Tibial nerve (tissue), 4 donors: ENCODE results near the gene CCDC171. TPM values are rescaled to one million over a fixed set of nuclear protein-coding genes. Genes with fewer than 3 reads are reported as not detected.

Source experiments
- DNase-seq, 2 donors: peaks; one replicate each; pipeline ENCODE4 v3.0.0-alpha.2; 2019; ENCODE audit warnings: low spot score in 2 of 2
- H3K27ac ChIP-seq, 4 donors: fragments of 200-600 bp; sonication (generic) in 3 of 4; one replicate each; pipeline ENCODE4 v1.5.1; 2017 to 2019; ENCODE audit warnings: mild to moderate bottlenecking in 1 of 4
- H3K27me3 ChIP-seq, 2 donors: fragments of 200-600 bp; sonication (generic) in 1 of 2; one replicate each; pipeline versions ENCODE4 v1.5.1 to v1.6.0; 2017 to 2019
- H3K36me3 ChIP-seq, 3 donors: fragments of 200-600 bp; sonication (generic); one replicate each; pipeline ENCODE4 v1.5.1; 2018 to 2019
- H3K4me1 ChIP-seq, 4 donors: fragments of 200-600 bp; sonication (generic) in 3 of 4; one replicate each; pipeline ENCODE4 v1.5.1; 2017 to 2019
- H3K4me3 ChIP-seq, 4 donors: fragments of 200-600 bp; sonication (generic) in 3 of 4; one replicate each; pipeline ENCODE4 v1.5.1; 2017 to 2019; ENCODE audit warnings: mild to moderate bottlenecking in 1 of 4, moderate library complexity in 1 of 4
- H3K9me3 ChIP-seq, 4 donors: fragments of 200-600 bp; sonication (generic) in 3 of 4; one replicate each; pipeline ENCODE4 v1.5.1; 2017 to 2019
- CTCF ChIP-seq, 5 experiments: fragments of 200-600 bp in 3 of 5; fragments of 450-650 bp in 2 of 5; sonication (generic) in 3 of 5; IDR thresholded peaks; one replicate each; pipeline ENCODE4 v1.5.1; 2016 to 2019; ENCODE audit warnings: antibody characterized with exemption in 5 of 5, mild to moderate bottlenecking in 3 of 5, moderate library complexity in 2 of 5
- EP300 ChIP-seq, 2 donors: sonication (generic); formaldehyde crosslinking; IDR thresholded peaks; one replicate each; pipeline ENCODE4 v1.6.1; 2017; ENCODE audit warnings: antibody characterized with exemption in 2 of 2, mild to moderate bottlenecking in 1 of 2
- POLR2A ChIP-seq, 2 donors: fragments of 450-650 bp; IDR thresholded peaks; one replicate each; pipeline ENCODE4 v1.6.1; 2017; ENCODE audit warnings: antibody characterized with exemption in 2 of 2, mild to moderate bottlenecking in 2 of 2, moderate library complexity in 2 of 2
- WGBS, 2 donors: methylation state at CpG; one replicate each; pipeline ENCODE4 v1.1.5; 2018; 5-methylcytosine and 5-hydroxymethylcytosine counted together
- total RNA-seq, 4 donors: library from RNA; depleted of rRNA; stranded (reverse); fragments of >200 nt; gene quantifications; one replicate each; pipeline ENCODE4 v1.1.0, GENCODE V29; 2016

CCDC171 gene
- total RNA-seq, 4 donors from 2014 or later: 4.7 to 18.8 (median 7.9) TPM

GRCh38 chr9:15641291-15641690 lies 88.4 kb downstream of the CCDC171 start:
- H3K9me3 ChIP-seq: peaks cover 0 to 6% (median 0%) of the 10 kb centered on the region in 4 donors
- TF ChIP-seq POLR2A (IDR thresholded peaks at IDR 0.05) (no peak), CTCF (IDR thresholded peaks at IDR 0.05) (no peak), EP300 (IDR thresholded peaks at IDR 0.05) (no peak)
- H3K36me3 ChIP-seq: peaks cover 0 to 11% (median 0%) of the 10 kb centered on the region in 3 donors
- H3K27me3 ChIP-seq: no peaks in the 10 kb centered on the region
- no peaks in the 10 kb centered on the region for H3K4me1 ChIP-seq
- H3K4me3 ChIP-seq: no peak overlapping the region
- DNase-seq: no peak
- H3K27ac ChIP-seq: no peak overlapping the region
- WGBS, 2 donors: 82 to 86% methylated on average over 1 of the region's 1 CpG

GRCh38 chr9:15642369-15642962 lies 89.6 kb downstream of the CCDC171 start:
- no peaks in the 10 kb centered on the region for H3K4me1 ChIP-seq
- H3K36me3 ChIP-seq: peaks cover 0 to 4% (median 0%) of the 10 kb centered on the region in 3 donors
- no peak overlapping the region for H3K27ac ChIP-seq
- no peak overlapping the region for H3K4me3 ChIP-seq
- TF ChIP-seq CTCF (IDR thresholded peaks at IDR 0.05) (peak in 3 of 5 experiments; percentile 21 to 39 (median 26)), EP300 (IDR thresholded peaks at IDR 0.05) (no peak), POLR2A (IDR thresholded peaks at IDR 0.05) (no peak)
- WGBS, 2 donors: 42 to 66% methylated on average over 2 of the region's 2 CpGs
- H3K9me3 ChIP-seq: peaks cover 0 to 6% (median 0%) of the 10 kb centered on the region in 4 donors
- no peak for DNase-seq
- H3K27me3 ChIP-seq: no peaks in the 10 kb centered on the region

- Histone ChIP-seq H3K27ac (no peak overlapping the region), H3K36me3 (peaks cover 0 to 25% (median 0%) of the 10 kb centered on the region in 3 donors), H3K4me1 (no peaks in the 10 kb centered on the region), H3K9me3 (peaks cover 0 to 22% (median 0%) of the 10 kb centered on the region in 4 donors), H3K27me3 (no peaks in the 10 kb centered on the region), H3K4me3 (no peak overlapping the region)
- TF ChIP-seq CTCF (IDR thresholded peaks at IDR 0.05) (no peak), EP300 (IDR thresholded peaks at IDR 0.05) (no peak), POLR2A (IDR thresholded peaks at IDR 0.05) (no peak)
- no peak for DNase-seq
These were observed 117.4 kb downstream of the CCDC171 start for GRCh38 chr9:15670246-15670645.

GRCh38 chr9:15670894-15671293 lies 118.1 kb downstream of the CCDC171 start:
- no peak for DNase-seq
- TF ChIP-seq EP300 (IDR thresholded peaks at IDR 0.05): no peak
- no peak for TF ChIP-seq POLR2A (IDR thresholded peaks at IDR 0.05)
- TF ChIP-seq CTCF (IDR thresholded peaks at IDR 0.05): no peak
- Histone ChIP-seq H3K27ac (no peak overlapping the region), H3K9me3 (peaks cover 0 to 22% (median 0%) of the 10 kb centered on the region in 4 donors), H3K36me3 (peaks cover 0 to 26% (median 0%) of the 10 kb centered on the region in 3 donors), H3K4me3 (no peak overlapping the region), H3K27me3 (no peaks in the 10 kb centered on the region), H3K4me1 (no peaks in the 10 kb centered on the region)
- 96% methylated on average over 7 of the region's 7 CpGs for WGBS, 2 donors

- no peak overlapping the region for H3K4me3 ChIP-seq
- no peak for DNase-seq
- peaks cover 0 to 21% (median 0%) of the 10 kb centered on the region in 3 donors for H3K36me3 ChIP-seq
- no peak overlapping the region for H3K27ac ChIP-seq
- TF ChIP-seq EP300 (IDR thresholded peaks at IDR 0.05): no peak
- no peak for TF ChIP-seq CTCF (IDR thresholded peaks at IDR 0.05)
- no peak for TF ChIP-seq POLR2A (IDR thresholded peaks at IDR 0.05)
- no peaks in the 10 kb centered on the region for H3K27me3 ChIP-seq
- H3K4me1 ChIP-seq: no peaks in the 10 kb centered on the region
- H3K9me3 ChIP-seq: peaks cover 0 to 3% (median 0%) of the 10 kb centered on the region in 4 donors
These were observed 140.9 kb downstream of the CCDC171 start for GRCh38 chr9:15693701-15694100.
